PC-9 (cell line): ENCODE measurements around the gene IL17C. TPM values are rescaled to one million over a fixed set of nuclear protein-coding genes. Genes with fewer than 3 reads are reported as not detected.

Experiments
- BruUV-seq: library from RNA; stranded (reverse); fragments of 400-500 nt; replicated peaks from 2 replicates; lab custom pipeline; 2021; lab: Mats Ljungman, UMichigan
- CTCF ChIA-PET: fragments of 300-600 bp; sonication (Branson Sonifier 250); formaldehyde crosslinking; loops from one replicate; lab custom pipeline; 2022; ENCODE audit warnings: antibody characterized with exemption; lab: Charles Lee
- POLR2A ChIA-PET: fragments of 300-600 bp; sonication (Branson Sonifier 250); formaldehyde crosslinking; loops from one replicate; lab custom pipeline; 2022; ENCODE audit warnings: antibody characterized with exemption; ENCODE audit not compliant: unreplicated experiment; lab: Charles Lee
- DNase-seq, 2 experiments: peaks; one replicate each; pipeline versions ENCODE4 v3.0.0 to v3.0.0-alpha.2; 2015 to 2022; ENCODE audit warnings: mixed read lengths in 1 of 2
- H2AFZ ChIP-seq: fragments of 200-600 bp; sonication (generic); 2 replicates; pipeline ENCODE4 v1.8.1; 2017; ENCODE audit warnings: antibody characterized with exemption
- H3F3A ChIP-seq: fragments of 200-600 bp; sonication (generic); 2 replicates; pipeline ENCODE4 v1.8.1; 2017; ENCODE audit warnings: antibody characterized with exemption, mild to moderate bottlenecking, low read depth; ENCODE audit not compliant: insufficient read depth
- H3K27ac ChIP-seq: fragments of 200-600 bp; sonication (generic); 2 replicates; pipeline ENCODE4 v1.6.1; 2016; ENCODE audit warnings: mixed run types
- H3K27me3 ChIP-seq: fragments of 200-600 bp; sonication (generic); 2 replicates; pipeline ENCODE4 v1.6.1; 2016; ENCODE audit warnings: low read depth, mixed run types; ENCODE audit not compliant: insufficient read depth
- H3K36me3 ChIP-seq: fragments of 200-600 bp; sonication (generic); 2 replicates; pipeline ENCODE4 v1.6.1; 2016; ENCODE audit warnings: low read depth, mixed run types
- H3K4me1 ChIP-seq: fragments of 200-600 bp; sonication (generic); replicated peaks from 2 replicates; pipeline ENCODE4 v1.6.1; 2016; ENCODE audit warnings: mixed run types; ENCODE audit not compliant: insufficient read depth
- H3K4me2 ChIP-seq: fragments of 200-600 bp; sonication (generic); 2 replicates; pipeline ENCODE4 v1.6.1; 2017; ENCODE audit warnings: mixed run types
- H3K4me3 ChIP-seq: fragments of 200-600 bp; sonication (generic); 2 replicates; pipeline ENCODE4 v1.6.1; 2016; ENCODE audit warnings: mixed run types
- H3K79me2 ChIP-seq: fragments of 200-600 bp; sonication (generic); 2 replicates; pipeline ENCODE4 v1.6.1; 2017; ENCODE audit warnings: low read depth, mixed run types
- H3K9me2 ChIP-seq: fragments of 200-600 bp; sonication (generic); 2 replicates; pipeline ENCODE4 v1.8.1; 2017; ENCODE audit warnings: mild to moderate bottlenecking; ENCODE audit not compliant: insufficient read depth
- H3K9me3 ChIP-seq: fragments of 200-600 bp; sonication (generic); 2 replicates; pipeline ENCODE4 v1.8.1; 2016; ENCODE audit warnings: low read depth; ENCODE audit not compliant: insufficient read depth
- H4K20me1 ChIP-seq: fragments of 200-600 bp; sonication (generic); 2 replicates; pipeline ENCODE4 v1.8.1; 2017; ENCODE audit not compliant: insufficient read depth
- EZH2 ChIP-seq: fragments of 200-600 bp; sonication (generic); IDR thresholded peaks from 2 replicates; pipeline ENCODE4 v1.8.0; 2017; ENCODE audit warnings: antibody characterized with exemption, low read depth
- intact Hi-C: fragments of 100-400 bp; cut with micrococcal nuclease; formaldehyde crosslinking; loops from one replicate; pipeline ENCODE4 v1.10.0; 2022; ENCODE audit not compliant: unreplicated experiment
- total RNA-seq: library from RNA; stranded (reverse); gene quantifications from 2 replicates; pipeline ENCODE4 v1.2.3, GENCODE V29; 2021
- TF ChIP-seq, protein P1 (sequence below): fragments of 200-600 bp; sonication (generic); conservative IDR thresholded peaks from 2 replicates; pipeline ENCODE4 v1.6.1; 2017; ENCODE audit warnings: mixed run types, antibody characterized with exemption, mild to moderate bottlenecking, moderate library complexity

The IL17C gene
- total RNA-seq, 1 experiment from 2014 or later, result not detected

DNA sequence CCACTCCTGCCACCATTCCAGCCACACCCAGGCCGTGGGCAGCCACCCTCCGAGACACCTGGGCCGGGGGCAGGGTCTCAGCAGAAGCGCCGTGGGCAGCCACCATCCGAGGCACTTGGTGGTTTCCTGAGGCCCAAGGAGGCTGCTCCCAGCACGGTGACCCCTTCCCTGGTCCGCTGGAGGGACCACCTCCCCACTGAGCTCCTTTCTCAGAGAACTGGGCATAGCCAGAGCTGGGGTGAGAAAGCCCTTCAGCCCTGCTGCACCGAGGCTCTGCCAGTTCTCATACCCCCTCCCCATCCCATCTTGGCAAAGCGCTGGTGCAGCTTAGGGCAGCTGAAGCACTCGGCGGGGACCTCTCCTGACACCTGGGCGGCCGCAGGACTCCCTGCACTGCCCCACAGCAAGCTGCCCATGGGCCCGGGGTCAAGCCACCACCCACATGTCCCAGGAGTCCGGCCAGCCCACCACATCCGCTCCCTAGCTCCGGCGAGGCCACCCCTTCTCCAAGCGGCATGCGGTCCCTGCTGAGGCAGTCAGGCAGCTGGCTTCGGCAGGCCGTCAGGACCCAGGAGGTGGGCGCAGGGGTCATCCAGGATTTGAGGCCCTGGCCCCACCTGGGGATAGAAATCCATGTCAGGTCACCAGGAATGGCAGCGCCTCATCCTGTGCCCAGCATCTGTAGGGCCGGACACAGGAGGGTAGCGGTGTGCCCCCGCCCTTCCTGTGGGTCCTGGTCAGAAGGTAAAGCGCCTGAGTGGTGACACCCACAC, 13.8 kb downstream of the IL17C start:
- POLR2A ChIA-PET, result no interaction called here
- Histone ChIP-seq H3K79me2 (no peaks in the 10 kb centered on the region), H2AFZ (no peak overlapping the region), H3K36me3 (no peaks in the 10 kb centered on the region), H3K4me3 (peak overlapping the region; percentile 43; the same call in 1 of the 2 replicates), H3K4me2 (peak overlapping the region; percentile 74), H3K9me3 (no peaks in the 10 kb centered on the region), H3K27ac (peak overlapping the region; percentile 63), H3K4me1 (no peaks in the 10 kb centered on the region), H3K9me2 (no peaks in the 10 kb centered on the region), H3F3A (peaks cover 18% of the 10 kb centered on the region; the same call in 1 of the 2 replicates), H4K20me1 (peaks cover 12% of the 10 kb centered on the region), H3K27me3 (0 out of 2 replicates have a peak, but pooled peaks cover 2% of the 10 kb centered on the region)
- DNase-seq, result no peak
- TF ChIP-seq, protein P1, sequence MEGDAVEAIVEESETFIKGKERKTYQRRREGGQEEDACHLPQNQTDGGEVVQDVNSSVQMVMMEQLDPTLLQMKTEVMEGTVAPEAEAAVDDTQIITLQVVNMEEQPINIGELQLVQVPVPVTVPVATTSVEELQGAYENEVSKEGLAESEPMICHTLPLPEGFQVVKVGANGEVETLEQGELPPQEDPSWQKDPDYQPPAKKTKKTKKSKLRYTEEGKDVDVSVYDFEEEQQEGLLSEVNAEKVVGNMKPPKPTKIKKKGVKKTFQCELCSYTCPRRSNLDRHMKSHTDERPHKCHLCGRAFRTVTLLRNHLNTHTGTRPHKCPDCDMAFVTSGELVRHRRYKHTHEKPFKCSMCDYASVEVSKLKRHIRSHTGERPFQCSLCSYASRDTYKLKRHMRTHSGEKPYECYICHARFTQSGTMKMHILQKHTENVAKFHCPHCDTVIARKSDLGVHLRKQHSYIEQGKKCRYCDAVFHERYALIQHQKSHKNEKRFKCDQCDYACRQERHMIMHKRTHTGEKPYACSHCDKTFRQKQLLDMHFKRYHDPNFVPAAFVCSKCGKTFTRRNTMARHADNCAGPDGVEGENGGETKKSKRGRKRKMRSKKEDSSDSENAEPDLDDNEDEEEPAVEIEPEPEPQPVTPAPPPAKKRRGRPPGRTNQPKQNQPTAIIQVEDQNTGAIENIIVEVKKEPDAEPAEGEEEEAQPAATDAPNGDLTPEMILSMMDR, result no peak
- TF ChIP-seq EZH2, result no peak
- TSS peak; percentile 33 for BruUV-seq
- CTCF ChIA-PET, result no interaction called here
- intact Hi-C loops, result no loop called here

DNA sequence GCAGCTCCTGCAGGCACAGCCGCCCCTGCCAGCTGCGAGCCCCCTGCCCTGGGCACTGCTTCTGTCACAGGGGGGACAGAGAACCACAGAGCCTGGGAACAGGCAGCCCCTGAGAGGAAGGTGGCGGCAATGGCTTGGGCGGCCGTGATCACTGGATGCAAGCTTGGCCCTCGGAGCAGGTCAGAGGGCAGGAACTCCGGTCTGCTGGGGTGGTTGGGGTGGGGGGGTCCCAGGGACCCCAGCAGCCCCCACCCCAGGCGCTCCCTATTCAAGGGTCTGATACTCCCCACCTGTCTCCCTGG, 14.3 kb downstream of the IL17C start:
- Histone ChIP-seq H3K9me3 (no peaks in the 10 kb centered on the region), H2AFZ (no peak overlapping the region), H3K79me2 (no peaks in the 10 kb centered on the region), H3F3A (peaks cover 18% of the 10 kb centered on the region; the same call in 1 of the 2 replicates), H3K4me1 (no peaks in the 10 kb centered on the region), H3K4me3 (no peak overlapping the region), H3K9me2 (no peaks in the 10 kb centered on the region), H3K27me3 (no peaks in the 10 kb centered on the region), H3K4me2 (no peak overlapping the region), H3K36me3 (no peaks in the 10 kb centered on the region), H4K20me1 (peaks cover 12% of the 10 kb centered on the region), H3K27ac (no peak overlapping the region)
- intact Hi-C loops, result no loop called here
- no peak for DNase-seq
- ChIA-PET CTCF (no interaction called here), POLR2A (no interaction called here)
- no TSS peak for BruUV-seq
- TF ChIP-seq, protein P1, result no peak
- TF ChIP-seq EZH2, result no peak

DNA sequence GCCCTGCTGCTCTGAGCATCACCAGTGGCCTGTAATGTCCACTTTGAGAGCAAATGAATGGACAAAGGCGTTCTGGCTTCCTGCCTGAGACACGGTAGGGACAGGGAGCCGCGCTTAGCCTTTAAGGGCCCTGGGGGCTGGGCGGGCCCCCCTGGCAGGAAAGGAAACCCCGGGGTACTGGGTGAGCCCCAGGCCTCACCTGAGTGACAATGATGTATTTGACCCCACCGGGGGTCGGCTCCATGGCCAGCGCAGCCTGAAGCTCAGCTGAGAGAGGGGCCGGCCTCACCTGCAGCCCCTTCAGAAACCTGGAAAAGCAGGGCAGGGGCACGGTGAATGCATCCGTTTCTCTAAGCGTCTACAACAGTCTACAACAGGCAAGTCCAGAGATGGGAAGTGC, 14.7 kb downstream of the IL17C start:
- DNase-seq, result no peak
- H3K27ac ChIP-seq, result no peak overlapping the region
- no peaks in the 10 kb centered on the region for H3K4me1 ChIP-seq
- H3K79me2 ChIP-seq, result no peaks in the 10 kb centered on the region
- no peaks in the 10 kb centered on the region for H3K9me3 ChIP-seq
- CTCF ChIA-PET, result no interaction called here
- H3K4me2 ChIP-seq, result no peak overlapping the region
- TF ChIP-seq EZH2, result no peak
- TF ChIP-seq, protein P1, result no peak
- POLR2A ChIA-PET, result interaction anchor here (0.7 kb wide), 1 partner anchor 587 kb away, joined by 3 read pairs; no protein-coding TSS in a partner anchor
- no peaks in the 10 kb centered on the region for H3K36me3 ChIP-seq
- H2AFZ ChIP-seq, result no peak overlapping the region
- no peaks in the 10 kb centered on the region for H3K9me2 ChIP-seq
- no peaks in the 10 kb centered on the region for H3K27me3 ChIP-seq
- no TSS peak for BruUV-seq
- H4K20me1 ChIP-seq, result peaks cover 12% of the 10 kb centered on the region
- peaks cover 18% of the 10 kb centered on the region; the same call in 1 of the 2 replicates for H3F3A ChIP-seq
- intact Hi-C loops, result no loop called here
- H3K4me3 ChIP-seq, result no peak overlapping the region
